Bronchial epithelial cell (primary cell): Measurements from ENCODE around the gene RCAN3. TPM values are rescaled to one million over a fixed set of nuclear protein-coding genes. Genes with fewer than 3 reads are reported as not detected.

Experiments used
- DNase-seq: peaks from one replicate; pipeline ENCODE4 v3.0.0-alpha.2; 2010; ENCODE audit warnings: low read depth
- FAIRE-seq: peaks from 2 replicates; lab custom pipeline; 2011; peaks lifted over from hg19 to GRCh38; lab: Jason Lieb, UNC
- H3K27me3 ChIP-seq: 2 replicates; pipeline ENCODE4 v1.5.1; 2011; ENCODE audit warnings: low read length; ENCODE audit not compliant: control insufficient read depth, insufficient read depth
- H3K36me3 ChIP-seq: 2 replicates; pipeline ENCODE4 v1.5.1; 2011; ENCODE audit warnings: low read length; ENCODE audit not compliant: control insufficient read depth, insufficient read depth
- H3K4me3 ChIP-seq: 2 replicates; pipeline ENCODE4 v1.5.1; 2011; ENCODE audit warnings: mild to moderate bottlenecking, low read depth, low read length, control low read depth
- CTCF ChIP-seq: IDR thresholded peaks from 2 replicates; pipeline ENCODE4 v1.5.1; 2011; ENCODE audit warnings: mild to moderate bottlenecking, moderate library complexity, low read length, control low read depth, inconsistent platforms; ENCODE audit not compliant: insufficient read depth, severe bottlenecking
- total RNA-seq: library from RNA; depleted of rRNA; stranded (reverse); fragments of >200 nt; gene quantifications from 2 replicates; pipeline ENCODE4 v1.2.1, GENCODE V29; 2014

RCAN3 gene
- total RNA-seq, 1 donor from 2014 or later, result 12.1 TPM

DNA sequence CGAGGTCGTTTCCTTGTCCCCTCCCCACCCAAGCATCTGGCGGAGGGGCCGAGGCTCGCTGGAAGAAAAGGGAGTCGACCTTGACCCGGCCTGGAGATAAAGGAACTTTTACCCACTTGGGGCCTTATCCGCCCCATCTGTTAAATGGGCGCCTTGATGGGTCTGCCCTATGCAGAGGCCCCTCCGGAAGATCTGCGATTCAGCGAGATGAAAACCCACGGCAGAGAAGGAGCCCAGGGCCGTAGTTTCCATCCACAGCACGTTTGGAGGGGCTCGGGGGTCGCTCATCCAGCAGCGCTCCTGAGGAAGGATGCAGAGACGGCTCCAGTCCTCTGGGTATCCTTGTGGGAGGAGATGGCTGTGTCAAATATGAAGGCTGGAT, 53.8 kb downstream of the RCAN3 start:
- H3K27me3 ChIP-seq, result peaks cover 1% of the 10 kb centered on the region
- no peak for TF ChIP-seq CTCF
- DNase-seq, result no peak
- no peak for FAIRE-seq
- peak overlapping the region; percentile 30 for H3K4me3 ChIP-seq
- H3K36me3 ChIP-seq, result no peaks in the 10 kb centered on the region

GRCh38 chr1:24557220-24557619, 54.6 kb downstream of the RCAN3 start:
- DNase-seq (no peak), FAIRE-seq (no peak)
- Histone ChIP-seq H3K4me3 (no peak overlapping the region), H3K27me3 (peaks cover 1% of the 10 kb centered on the region), H3K36me3 (no peaks in the 10 kb centered on the region)
- TF ChIP-seq CTCF, result no peak

DNA sequence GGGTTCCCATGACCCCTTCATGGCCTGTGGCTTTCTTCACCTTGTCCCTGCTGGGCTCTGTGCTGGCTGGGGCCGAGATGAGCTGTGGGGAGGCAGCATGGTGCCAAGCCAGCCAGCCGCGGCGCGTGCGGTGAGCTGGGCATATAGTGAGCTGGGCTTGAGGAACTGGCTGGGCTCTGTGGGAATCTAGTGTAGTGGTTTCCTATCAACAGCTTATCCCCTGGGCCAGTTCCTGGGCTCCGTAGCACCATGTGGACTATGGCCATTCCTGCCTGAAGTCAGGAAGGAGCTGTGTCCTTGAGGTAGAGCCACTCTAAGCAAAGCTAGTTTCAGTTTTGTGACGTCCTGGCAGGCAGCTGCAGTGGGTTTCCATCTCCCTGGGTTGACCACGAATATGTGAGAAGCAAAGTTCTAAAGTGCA, 55.1 kb downstream of the RCAN3 start:
- FAIRE-seq, result no peak
- peaks cover 1% of the 10 kb centered on the region for H3K27me3 ChIP-seq
- TF ChIP-seq CTCF, result no peak

DNA sequence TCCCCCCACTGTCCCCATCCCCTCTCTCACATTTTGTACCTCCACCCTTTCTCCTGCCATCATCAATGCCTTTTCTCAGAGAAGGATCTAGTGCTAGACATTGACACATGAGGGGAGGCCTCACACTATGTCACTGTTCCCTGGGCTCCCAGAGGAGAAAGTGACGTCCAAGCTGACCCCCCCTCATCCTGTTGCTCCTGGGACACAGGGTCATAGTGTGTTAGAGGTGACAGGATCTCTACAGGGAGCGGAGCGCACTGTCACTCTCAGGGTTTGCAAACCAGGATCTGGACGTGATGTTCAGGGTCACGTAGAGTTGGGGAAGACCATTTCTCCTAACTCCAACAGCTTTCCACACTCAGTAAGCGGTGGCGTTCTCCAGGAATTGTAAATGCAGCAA, 55.8 kb downstream of the RCAN3 start:
- Histone ChIP-seq H3K36me3 (no peaks in the 10 kb centered on the region), H3K27me3 (peaks cover 1% of the 10 kb centered on the region), H3K4me3 (no peak overlapping the region)
- no peak for TF ChIP-seq CTCF
- no peak for FAIRE-seq
- DNase-seq, result no peak

More for the DNA sequence above, 55.1 kb downstream of the RCAN3 start:
- Histone ChIP-seq H3K36me3 (no peaks in the 10 kb centered on the region), H3K4me3 (no peak overlapping the region)
- DNase-seq, result no peak

DNA sequence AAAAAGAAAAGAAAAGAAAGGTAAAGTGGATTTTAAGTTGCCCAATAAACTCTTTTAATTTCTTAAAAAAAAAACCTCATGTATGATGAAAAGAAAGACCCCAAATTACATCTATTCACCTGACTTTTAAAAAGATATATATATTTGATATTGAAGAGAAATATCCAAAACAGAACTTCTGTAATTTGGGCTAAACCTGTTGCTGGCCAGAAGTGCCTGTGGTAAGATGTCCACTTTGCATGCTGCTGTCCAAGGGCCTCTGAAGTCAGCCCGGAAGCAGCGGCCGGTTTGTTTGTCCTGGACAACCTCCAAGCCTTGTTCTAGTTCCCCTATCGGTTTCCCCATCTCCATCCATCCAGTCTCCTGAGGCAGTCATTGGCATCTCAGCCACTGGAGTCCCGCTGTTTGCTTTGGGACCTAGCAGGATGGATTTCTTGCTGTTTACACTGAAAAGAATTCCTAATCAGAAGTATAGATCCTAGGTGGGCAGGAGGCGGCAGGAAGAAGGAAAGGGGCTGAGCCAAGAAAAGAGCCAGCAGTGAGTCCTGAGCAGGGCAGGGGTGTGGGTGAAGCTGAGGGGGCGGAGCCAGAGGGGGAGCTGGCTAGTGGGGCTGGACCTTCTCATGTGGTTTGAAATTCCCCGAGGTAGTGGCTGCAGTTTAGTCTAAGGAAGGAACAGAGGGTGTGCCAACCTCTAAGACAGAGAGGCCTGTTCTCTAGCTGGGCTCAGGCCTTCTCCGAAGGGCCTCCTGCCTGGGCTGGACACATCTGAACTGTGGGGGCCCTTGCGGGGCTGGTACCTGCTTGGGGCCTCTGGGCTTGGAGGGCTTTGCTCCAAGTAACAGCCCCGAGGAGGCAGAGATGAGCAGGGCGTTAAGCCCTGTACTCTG, 56.5 kb downstream of the RCAN3 start:
- TF ChIP-seq CTCF, result no peak
- FAIRE-seq, result no peak

More for the DNA sequence above, 56.5 kb downstream of the RCAN3 start:
- DNase-seq, result peak; percentile 27
- H3K36me3 ChIP-seq, result no peaks in the 10 kb centered on the region
- H3K27me3 ChIP-seq, result peaks cover 1% of the 10 kb centered on the region
- no peak overlapping the region for H3K4me3 ChIP-seq
